ENCODE measurements around the gene COPS4.

Gene COPS4

GRCh38 chr4:83124111-83124780 is 89.3 kb downstream of the COPS4 start:
- DNase-seq (ENCODE audit: low spot score): peak; percentile 34
